ENCODE measurements around the gene NT5C3B.

NT5C3B gene

DNA sequence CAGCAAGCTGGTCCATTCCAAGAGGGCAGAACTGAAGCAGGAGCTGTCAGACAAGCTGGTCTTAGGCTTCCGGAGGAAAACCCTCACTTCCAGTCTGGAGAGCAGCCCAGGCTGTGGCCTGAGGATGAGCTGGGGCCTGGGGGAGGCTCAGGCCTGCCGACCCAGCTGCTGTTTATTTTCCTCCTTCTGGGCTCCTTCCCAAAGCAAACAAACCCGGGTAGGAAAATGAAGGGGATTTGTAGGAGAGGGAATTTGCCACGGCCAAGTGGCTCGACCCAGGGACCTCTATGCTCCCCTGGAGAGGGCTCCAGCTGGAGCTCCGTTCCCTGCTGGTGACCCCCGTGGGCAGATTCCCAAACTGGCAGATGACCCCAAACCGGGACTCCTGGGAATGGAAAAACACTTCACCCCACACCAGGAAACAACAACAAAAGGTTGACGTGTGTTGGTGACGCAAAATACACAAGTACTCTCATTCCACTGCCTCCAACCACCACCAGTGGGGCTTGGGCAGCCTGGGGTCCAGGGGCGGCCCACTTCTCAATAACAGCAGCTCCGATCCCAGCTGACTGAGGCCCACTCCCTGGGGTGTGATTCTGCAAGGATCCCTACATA is 58.4 kb downstream of the NT5C3B start (continued):
- TF ChIP-seq PRDM10 (tag by site-specific recombination; IDR thresholded peaks at IDR 0.05) (peak; percentile 78), ZNF600 (tag by site-specific recombination; IDR thresholded peaks at IDR 0.05) (peak; percentile 92), ZNF629 (tag by site-specific recombination; IDR thresholded peaks at IDR 0.05) (peak; percentile 92), ZNF558 (tag by site-specific recombination; IDR thresholded peaks at IDR 0.05) (peak; percentile 85), OSR2 (tag by site-specific recombination; IDR thresholded peaks at IDR 0.05) (peak; percentile 89), ZNF10 (tag by site-specific recombination; IDR thresholded peaks at IDR 0.05) (peak; percentile 57), ZNF214 (tag by site-specific recombination; IDR thresholded peaks at IDR 0.05; ENCODE audit: borderline replicate concordance) (no peak), ZBTB48 (tag by site-specific recombination; IDR thresholded peaks at IDR 0.05) (peak; percentile 85), ZNF2 (tag by site-specific recombination; IDR thresholded peaks at IDR 0.05) (no peak), ZBTB20 (tag by site-specific recombination; IDR thresholded peaks at IDR 0.05) (peak; percentile 44; the same call in 1 of the 2 replicates), ZIC2 (tag by site-specific recombination; IDR thresholded peaks at IDR 0.05) (peak; percentile 99), FEZF1 (tag by site-specific recombination; IDR thresholded peaks at IDR 0.05) (peak; percentile 66), ZNF398 (tag by site-specific recombination; IDR thresholded peaks at IDR 0.05) (peak; percentile 79), ZNF843 (tag by site-specific recombination; IDR thresholded peaks at IDR 0.05) (peak; percentile 17; the same call in 1 of the 2 replicates), WT1 (tag by site-specific recombination; IDR thresholded peaks at IDR 0.05) (peak; percentile 80), ZNF366 (tag by site-specific recombination; conservative IDR thresholded peaks at IDR 0.05) (peak; percentile 79), MZF1 (tag by site-specific recombination; IDR thresholded peaks at IDR 0.05; ENCODE audit: borderline replicate concordance) (peak; percentile 95), ZNF423 (tag by site-specific recombination; IDR thresholded peaks at IDR 0.05) (peak; percentile 91), ZNF426 (tag by site-specific recombination; IDR thresholded peaks at IDR 0.05) (no peak), ZEB2 (tag by site-specific recombination; IDR thresholded peaks at IDR 0.05) (peak; percentile 66), ZNF658 (tag by site-specific recombination; IDR thresholded peaks at IDR 0.05) (no peak), ZNF350 (tag by site-specific recombination; IDR thresholded peaks at IDR 0.05) (no peak), ZBTB17 (tag by site-specific recombination; IDR thresholded peaks at IDR 0.05) (peak; percentile 67), GLIS2 (tag by site-specific recombination; IDR thresholded peaks at IDR 0.05) (peak; percentile 76), ZNF311 (tag by site-specific recombination; IDR thresholded peaks at IDR 0.05; ENCODE audit: borderline replicate concordance) (no peak), ZNF521 (tag by site-specific recombination; IDR thresholded peaks at IDR 0.05) (no peak), IKZF3 (tag by site-specific recombination; IDR thresholded peaks at IDR 0.05) (peak; percentile 81), ZNF626 (tag by site-specific recombination; IDR thresholded peaks at IDR 0.05) (no peak), ZNF324 (tag by site-specific recombination; IDR thresholded peaks at IDR 0.05) (no peak)
- TF ChIP-seq, protein P1, sequence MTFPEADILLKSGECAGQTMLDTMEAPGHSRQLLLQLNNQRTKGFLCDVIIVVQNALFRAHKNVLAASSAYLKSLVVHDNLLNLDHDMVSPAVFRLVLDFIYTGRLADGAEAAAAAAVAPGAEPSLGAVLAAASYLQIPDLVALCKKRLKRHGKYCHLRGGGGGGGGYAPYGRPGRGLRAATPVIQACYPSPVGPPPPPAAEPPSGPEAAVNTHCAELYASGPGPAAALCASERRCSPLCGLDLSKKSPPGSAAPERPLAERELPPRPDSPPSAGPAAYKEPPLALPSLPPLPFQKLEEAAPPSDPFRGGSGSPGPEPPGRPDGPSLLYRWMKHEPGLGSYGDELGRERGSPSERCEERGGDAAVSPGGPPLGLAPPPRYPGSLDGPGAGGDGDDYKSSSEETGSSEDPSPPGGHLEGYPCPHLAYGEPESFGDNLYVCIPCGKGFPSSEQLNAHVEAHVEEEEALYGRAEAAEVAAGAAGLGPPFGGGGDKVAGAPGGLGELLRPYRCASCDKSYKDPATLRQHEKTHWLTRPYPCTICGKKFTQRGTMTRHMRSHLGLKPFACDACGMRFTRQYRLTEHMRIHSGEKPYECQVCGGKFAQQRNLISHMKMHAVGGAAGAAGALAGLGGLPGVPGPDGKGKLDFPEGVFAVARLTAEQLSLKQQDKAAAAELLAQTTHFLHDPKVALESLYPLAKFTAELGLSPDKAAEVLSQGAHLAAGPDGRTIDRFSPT (tag by site-specific recombination; IDR thresholded peaks at IDR 0.05) = peak; percentile 79
- TF ChIP-seq, protein P2, sequence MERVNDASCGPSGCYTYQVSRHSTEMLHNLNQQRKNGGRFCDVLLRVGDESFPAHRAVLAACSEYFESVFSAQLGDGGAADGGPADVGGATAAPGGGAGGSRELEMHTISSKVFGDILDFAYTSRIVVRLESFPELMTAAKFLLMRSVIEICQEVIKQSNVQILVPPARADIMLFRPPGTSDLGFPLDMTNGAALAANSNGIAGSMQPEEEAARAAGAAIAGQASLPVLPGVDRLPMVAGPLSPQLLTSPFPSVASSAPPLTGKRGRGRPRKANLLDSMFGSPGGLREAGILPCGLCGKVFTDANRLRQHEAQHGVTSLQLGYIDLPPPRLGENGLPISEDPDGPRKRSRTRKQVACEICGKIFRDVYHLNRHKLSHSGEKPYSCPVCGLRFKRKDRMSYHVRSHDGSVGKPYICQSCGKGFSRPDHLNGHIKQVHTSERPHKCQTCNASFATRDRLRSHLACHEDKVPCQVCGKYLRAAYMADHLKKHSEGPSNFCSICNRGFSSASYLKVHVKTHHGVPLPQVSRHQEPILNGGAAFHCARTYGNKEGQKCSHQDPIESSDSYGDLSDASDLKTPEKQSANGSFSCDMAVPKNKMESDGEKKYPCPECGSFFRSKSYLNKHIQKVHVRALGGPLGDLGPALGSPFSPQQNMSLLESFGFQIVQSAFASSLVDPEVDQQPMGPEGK (tag by site-specific recombination; IDR thresholded peaks at IDR 0.05) = peak; percentile 72
